NCI-H1694 (cell line): Measurements from ENCODE around the gene APOL6.
A peak's percentile ranks its signal among the peaks of the same experiment; 100 is the strongest.
"Not testable (repeated sequence)": the region's sequence is repeated elsewhere in the genome, so short reads cannot be mapped to it uniquely, and the experiment has no call there.

Experiments
- DNase-seq: peaks from one replicate; lab custom pipeline; 2025; lab: John Stamatoyannopoulos, UW

Gene APOL6

DNA sequence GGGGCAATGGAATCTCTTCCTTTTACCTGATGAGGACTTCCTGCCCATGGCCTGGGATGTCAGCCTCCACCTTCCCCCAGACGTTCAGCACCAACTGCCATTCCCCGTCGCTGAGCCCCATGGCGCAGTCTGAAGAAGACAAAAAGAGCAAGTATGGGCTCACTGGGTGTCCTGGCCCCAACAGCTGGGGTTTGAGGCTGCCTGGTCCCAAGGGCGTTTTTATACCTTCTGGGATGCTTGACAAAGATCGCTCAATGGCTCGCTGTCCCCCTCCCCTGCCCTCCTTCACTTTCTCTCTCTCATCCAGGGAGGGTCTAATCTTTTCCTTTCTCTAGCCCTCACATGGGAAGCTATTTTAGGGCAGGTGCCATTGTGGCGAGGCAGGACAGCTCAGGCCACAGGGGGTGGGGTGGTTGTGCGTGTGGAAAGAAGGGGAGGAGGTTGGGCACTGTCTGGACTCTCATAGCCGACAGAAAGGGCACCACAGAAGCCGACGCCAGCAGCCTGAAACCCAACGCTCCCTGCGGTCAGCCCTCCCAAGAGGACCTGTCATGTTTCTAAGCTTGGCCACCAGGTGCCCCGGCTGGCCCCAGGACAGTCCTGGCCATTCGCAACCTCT, 31.0 kb upstream of the APOL6 start, which contains the start of gene MB:
MB (minus strand) TSS at position 193 of the 619 bp plus-strand sequence; CDS start at position 121, 72 bp downstream.
- no peak for DNase-seq

DNA sequence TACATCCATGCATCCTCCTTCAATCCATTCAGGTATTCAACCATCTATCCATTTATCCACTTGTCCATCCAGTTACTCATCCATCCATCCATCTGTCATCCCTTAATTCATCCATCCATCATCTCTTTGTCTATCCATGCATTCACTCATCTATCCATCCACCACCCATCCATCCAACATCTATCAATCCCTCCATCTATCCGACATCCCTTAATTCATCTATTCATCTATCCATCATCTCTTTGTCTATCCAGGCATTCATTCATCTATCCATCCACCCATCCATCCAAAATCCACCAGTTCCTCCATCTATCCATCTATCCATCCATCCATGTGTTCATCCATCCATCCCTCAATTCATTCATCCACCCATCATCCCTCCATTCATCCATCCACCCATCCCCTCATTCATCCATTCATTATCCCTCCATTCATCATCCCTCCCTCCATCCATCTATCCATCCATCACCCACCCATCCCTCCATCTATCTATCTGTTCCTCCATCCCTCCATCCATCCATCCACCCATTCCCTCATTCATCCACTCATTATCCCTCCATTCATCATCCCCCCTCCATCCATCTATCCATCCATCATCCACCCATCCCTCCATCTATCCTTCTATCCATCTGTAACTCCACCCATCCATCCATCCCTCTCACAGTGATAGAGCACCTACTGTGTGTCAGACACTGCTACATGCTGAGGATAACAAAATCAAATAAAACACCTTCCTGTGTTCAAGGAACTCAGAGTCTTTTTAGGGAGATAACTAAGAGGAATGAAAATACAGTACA, 29.6 kb upstream of the APOL6 start:
- DNase-seq: no peak

DNA sequence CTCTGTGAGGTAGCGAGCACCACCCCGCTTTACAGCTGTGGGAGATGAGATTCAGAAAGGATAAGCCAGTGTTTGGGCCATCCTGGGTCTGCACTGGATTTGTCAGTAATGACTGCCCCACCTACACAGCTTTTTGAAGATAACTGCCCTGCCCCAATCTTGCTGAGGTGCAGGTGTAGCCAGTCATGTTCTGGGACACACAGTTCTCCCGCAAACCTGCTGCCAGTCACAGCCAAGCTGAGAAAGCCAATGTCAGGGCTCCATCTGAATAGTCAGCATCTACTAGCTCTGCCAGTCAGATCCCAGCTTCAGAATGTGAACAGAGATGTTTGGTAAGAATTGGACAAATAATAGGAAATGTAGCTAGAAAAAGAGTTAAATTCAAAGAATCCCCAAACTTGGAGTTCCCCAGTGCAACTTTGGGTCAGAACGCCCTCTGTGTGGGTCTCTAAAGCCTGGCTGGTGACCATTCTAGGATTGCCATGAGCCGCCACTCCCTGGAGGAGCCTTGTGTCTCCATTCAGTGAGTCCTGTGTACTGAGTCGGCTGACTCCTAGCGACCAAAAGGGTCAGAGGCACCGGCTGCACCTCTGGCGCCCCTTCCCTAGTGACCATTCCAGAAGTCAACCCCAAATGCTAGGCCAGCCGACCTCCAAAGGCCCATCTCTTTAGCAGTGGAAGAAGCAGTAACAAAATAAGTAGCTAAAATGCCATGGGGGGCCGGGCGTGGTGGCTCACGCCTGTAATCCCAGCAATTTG, 28.7 kb upstream of the APOL6 start:
- DNase-seq: no peak

DNA sequence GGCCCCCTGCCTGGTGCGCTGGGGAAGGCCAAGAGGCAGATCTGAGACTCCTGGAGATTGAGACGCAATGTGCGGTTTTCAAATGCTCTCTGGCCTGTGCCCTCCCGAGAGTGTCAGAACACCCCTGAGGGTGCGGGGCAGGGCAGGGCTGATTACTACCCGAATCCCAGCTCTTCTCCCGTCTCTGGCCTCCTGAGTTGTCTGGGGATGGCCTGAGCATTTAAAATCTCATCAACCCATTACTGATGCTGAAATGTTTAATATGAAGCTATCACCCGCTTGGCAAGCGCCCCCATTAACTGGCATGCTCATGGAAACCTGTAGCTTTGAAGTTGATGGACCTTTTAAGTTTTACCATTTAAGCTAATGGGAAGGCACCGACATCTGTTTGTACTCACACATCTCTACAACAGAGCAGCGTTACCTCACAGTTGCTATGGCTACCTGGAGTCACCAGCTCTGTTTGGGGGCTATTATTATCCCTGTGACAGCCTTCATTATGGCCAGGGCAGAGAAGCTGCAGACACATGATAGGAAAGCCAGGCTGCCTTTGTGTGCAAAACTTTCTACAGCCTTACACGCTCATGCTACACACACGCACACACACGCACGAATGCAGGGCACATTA, 27.5 kb upstream of the APOL6 start:
- peak; percentile 70 for DNase-seq

DNA sequence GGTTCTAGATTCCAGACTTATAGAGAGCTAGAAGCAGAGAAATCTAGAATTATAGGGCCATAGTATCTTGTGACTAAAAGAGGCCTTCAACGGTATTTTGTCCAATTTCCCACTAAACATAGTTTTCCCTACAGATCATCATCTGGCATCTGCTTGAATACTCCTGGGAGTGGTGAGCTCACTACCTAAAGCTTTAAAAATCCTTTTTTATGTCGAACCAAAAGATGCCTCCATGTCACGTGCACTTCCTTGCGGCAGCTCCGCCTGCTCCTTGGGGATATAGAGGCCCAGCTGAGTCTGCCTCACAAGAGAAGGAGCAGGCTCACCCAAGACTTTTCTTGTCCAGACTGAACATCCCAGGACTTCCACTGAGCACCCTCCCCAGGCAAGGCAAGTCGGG, 26.8 kb upstream of the APOL6 start:
- no peak for DNase-seq

DNA sequence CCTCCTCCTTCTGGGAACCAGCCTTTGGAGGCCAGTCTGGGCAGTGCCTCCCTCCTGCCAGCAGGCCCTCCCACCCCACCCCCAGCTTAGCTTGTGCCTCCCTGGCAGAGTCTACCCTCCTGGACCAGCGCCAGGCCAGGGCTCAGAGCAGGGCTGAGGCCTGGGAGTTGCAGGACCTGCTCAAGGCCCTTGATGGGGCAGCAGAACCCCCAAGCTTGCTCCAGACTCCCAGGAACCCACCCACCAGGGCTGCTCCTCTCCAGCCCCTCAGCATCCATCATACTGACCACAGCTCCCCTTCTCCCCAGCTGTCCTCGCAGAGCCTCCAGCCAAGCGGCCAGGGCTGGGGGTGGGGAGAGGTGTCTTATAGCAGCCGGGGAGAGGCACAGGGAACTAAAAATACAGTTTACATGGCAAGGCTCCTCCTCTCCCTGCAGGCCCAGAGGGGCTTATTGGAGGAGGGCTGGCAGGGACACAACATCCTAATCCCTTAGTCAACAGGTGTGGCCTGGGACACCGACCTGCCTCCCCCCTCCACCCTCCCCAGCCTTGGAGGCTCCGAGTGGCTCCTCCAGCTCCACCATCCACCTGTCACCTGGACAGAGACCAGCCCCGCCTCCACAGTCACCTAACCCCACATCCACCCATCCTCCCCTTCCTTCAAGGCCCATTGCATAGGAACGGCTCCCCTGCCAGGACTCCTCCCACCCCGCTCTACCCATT, 25.9 kb upstream of the APOL6 start:
- DNase-seq: no peak

DNA sequence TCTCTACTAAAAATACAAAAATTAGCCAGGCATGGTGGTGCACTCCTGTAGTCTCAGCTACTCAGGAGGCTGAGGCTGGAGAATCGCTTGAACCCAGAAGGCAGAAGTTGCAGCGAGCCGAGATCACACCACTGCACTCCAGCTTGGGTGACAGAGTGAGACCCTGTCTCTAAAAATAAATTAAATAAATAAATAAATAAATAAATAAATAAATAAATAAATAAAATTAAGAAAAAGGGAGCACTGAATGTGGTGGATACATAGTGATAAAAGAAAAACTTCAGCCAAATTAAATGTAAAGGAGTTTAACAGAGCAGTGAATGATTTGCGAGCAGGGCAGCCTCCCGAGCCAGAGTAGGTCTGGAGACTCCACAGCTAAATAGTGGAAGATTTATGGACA, 24.4 kb upstream of the APOL6 start:
- DNase-seq: not testable (repeated sequence)

DNA sequence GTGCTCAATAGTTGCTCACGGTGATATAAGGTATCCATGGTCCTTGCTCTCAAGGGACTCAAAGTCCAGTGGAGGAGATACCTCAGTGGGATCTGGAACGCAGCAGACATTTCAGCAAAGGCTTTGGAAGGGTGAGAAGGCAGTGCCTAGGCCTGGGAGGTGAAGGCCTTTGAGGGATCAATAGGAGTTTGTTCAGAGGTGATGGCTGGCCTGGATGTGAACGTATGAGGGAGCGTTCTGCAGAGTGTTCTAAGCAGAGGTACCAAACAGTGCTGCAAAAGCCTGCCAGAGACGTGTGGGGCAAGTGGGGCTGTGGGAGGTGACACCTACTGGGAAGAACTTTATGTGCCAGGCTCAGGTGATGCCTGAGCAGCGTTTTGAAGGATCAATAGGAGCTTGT, 23.7 kb upstream of the APOL6 start:
- DNase-seq: no peak

DNA sequence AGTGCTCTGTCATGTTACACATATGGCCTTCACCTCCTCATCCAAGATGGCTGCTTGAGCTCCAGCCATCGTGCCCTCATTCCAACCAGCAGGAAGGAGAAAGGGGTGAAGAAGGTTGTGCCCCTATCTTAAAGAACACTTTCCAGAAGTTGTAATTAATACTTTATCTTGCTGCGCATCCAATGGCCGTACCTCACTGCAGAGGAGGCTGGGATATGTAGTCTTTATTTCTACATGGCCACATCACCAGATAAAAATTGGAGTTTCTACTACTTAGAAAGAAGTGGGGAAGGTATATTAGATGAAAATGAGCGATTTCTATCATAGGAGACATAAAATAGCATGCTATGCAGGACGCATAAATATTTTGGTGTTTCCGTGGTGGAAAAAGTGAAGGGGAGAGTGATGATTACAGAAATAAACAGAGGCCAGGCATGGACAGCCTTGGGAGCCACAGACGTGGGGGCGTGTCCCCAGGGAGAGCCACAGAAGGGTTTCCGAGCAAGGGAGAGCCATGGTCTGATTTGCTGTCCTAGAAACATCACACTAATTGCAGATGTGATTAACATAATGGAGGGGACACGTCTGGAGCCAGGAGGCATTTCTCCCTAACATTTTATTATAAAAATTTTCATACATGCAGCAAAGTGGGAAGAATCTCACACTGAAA, 22.3 kb upstream of the APOL6 start:
- DNase-seq: no peak

DNA sequence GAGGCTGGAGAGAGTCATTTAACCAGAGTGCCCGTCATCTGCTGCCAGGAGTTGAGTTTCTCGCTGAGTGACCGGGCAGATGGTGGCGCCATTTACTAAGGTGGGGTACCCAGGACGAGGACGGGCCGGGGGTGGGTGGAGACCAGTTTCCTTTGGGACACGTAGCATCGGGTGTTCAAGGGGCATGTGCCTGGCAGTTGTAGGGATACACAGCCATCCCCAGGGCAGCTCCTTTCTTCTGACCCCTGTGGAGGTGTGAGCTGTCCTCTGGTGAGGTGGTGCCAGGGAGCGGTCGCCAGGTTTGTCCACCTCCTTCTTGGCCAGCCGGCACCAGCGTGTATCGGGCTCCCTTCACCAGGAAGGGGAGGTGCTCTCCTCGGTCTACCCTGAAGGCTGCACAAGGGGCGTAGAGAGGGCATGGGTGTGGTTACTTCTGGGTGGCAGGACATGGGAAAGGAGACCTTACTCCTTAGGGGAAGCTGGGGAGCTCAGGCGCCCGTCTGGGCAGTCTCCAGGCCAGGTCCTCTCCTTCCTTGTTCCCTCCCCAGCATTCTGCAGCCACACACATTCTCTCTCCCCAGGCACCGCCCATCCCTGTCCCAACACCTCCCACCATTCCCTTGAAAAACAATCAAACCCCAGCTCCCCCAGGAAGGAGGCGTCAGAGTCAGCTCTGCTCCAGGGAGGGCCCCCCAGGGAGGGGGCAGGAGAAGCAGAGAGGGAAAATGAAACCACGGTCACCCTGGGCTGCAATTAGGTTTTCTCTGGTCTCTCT, 20.8 kb upstream of the APOL6 start:
- peak; percentile 35 for DNase-seq

DNA sequence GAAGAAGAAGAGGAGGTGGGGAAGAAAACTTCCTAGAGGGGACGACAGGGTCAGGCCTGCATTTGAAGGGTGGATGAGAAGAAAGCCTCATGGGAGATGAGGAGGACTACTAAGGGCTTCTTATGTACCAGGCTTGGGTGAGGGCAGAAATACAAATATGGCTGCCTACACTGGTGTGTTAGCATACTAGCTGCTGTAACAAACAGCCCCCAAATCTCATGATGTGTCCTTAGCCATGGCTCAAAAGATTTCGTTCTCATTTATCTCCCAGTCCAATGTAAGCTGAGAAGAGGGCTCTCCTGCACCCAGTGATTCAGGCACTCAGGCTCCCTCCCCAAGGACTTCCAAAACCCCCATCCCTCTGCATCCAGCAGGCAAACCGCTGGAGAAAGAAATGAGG, 19.5 kb upstream of the APOL6 start:
- no peak for DNase-seq

DNA sequence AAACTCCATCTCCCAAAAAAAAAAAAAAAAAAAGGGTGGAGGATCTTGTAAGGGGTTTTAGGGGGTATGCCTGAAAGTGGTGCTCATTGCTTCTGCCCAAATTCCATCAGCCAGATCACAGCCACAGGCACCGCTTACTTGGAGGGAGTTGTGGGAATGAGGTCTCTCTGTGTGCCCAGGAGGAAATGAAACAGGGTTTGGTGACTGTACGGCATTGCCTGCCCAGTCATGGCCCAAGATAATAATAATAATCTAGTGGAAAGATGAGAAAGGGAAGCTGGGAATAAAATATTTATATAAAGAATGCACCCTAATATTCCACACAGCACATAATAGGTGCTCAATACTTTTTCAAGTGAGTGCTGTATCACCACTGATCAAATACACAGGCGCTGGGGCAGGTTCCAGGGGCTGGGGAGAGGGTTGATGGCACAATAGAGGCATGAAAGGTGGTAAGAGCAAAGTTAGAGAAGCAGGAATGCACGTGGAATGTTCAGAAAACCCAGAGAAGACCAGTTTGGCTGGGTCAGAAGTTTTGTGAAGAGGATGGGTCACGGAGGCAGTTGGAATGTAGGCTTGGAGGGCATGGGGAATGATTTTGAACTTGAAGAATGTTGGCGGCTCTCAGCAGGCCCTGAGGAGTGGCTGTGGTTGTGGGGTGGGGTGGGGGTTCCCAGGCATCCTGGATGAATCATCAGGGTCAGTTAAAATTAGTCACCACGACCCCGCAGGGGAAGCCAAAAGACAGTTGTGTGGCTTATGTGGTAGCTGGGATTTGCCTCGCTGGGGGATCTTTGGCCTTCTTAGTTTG, 18.6 kb upstream of the APOL6 start:
- no peak for DNase-seq

DNA sequence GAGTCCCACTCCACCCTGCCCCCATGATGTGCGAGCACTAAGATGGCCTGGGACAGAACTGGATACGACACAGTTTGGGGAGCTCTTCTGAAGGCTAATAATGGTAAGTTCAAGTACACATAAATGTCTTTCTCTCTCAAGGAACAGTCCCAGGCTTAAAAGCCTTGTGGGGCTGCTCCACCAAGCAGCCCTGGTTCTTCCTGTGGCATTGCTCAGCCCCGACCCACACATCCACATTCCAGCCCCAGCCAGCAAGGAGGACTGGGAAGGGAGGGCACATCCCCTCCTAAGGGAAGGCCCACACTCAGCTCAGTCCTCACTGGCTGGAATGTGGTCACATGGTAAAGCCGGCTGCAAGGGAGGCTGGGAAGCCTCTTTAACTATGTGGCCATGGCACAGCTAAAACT, 17.9 kb upstream of the APOL6 start:
- no peak for DNase-seq

DNA sequence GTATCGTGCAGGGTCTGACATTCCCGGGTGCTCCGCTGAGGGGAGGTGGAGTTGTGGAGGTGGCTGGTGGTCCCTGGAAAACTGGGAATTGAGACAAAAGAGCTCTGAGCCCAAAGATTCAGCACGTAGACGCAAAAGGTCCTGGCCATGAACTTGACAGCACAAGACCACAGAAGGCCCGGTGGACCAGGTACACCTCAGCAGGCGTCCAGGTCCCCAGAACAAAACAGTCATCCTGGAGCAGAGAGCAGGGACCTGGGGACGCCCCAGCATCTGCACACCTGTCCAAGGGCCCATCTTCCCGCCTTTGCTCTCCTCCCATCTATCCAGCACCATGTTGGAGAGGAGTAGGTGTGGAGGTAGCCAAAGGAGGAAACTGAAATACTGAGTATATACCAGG, 17.4 kb upstream of the APOL6 start:
- DNase-seq: no peak

DNA sequence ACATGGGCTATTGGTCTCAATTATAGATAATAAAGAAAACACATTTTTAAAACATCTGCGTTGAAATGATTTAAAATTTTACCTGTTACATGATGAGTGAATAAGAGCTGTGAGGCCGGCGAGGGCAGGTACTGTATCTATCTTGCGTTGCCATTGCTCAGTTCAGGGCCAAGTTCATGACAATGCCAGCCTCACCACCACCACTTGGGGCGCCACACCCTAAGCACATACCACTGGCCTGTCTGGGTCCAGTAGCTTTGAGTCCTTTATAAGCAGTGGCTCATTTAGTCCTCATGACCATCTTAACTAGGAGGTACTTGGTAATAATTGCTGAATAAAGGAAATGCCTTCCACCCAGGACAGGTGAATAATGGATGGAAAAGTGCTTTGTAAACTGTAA, 16.6 kb upstream of the APOL6 start:
- no peak for DNase-seq

DNA sequence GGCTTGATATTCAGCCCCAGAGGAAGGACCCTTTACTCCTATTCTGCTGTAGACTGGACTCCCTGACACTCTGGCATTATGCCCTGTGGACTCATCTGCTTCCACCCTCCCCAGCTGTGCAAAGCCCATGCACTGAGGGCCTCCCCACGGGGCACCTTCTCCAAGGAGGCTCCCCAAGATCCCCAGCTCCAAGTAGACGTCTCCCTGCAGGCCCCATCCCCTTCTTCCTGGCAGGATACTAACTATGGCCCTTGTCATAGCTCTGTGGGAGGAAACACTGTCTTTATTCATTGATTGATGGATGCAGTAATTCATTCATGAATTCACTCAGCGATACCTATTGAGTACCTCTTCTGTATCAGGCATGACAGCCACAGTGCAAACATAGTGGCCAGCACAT, 15.3 kb upstream of the APOL6 start:
- no peak for DNase-seq

DNA sequence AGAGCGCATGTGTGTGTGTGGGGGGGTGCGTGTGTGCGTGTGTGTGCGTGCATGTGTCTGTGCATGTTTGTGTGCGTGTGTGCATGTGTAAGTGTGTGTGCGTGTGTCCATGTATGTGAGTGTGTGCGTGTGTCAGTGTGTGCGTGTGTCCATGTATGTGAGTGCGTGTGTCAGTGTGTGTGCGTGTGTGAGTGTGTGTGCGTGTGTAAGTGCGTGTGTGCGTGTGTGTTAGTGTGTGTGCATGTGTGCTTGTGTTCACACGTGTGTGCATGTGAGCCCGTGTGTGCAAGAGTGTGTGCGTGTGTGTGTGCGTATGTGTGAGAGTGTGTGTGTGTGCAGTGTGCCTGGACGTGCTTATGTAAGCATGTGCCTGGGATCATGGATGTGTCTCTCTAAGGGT, 14.7 kb upstream of the APOL6 start:
- DNase-seq: no peak

DNA sequence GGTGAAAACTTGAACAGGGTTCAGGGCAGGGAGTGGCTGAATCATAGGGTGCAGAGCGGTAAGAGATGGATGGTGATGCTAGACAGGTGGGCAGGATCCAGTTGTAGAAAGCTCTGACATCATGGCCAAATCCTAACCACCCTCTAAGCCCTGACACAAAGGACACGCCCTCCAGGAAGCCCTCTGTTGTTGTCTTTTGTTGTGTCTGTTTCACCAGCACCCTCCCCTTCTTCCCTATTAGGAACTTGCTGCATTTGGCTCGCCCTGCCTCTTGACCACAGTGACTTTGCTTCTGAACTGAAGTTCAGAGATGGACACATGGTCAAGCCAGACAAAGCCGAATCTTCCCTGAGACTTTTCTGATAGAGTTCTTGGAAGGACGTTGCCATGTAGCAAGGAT, 14.2 kb upstream of the APOL6 start:
- DNase-seq: no peak

DNA sequence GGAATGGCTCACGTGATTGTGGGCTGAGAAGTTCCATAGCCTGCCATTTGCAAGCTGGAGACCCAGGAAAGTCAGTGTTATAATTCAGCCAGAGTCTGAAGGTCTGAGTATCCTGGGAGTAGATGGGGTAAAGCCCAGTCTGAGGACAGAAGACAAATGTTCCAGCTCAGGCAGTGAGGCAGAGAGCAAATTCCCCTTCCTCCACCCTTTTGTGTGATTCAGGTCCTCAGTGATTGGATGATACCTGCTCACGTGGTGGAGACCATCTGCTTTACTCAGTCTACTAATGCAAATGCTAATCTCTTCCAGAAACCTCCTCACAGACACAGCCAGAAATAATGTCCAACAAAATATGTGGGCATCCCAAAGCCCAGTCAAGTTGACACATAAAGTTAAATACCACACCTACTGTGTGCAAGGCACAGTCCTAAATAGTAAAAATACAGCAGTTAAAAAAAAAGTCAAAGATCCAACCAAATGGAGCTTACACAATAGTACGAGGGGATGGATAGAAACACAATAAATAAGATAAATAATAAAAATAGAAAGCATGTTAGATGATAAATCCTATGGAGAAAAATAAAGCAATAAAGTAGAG, 13.2 kb upstream of the APOL6 start:
- DNase-seq: no peak
